Measurements from ENCODE around the gene OR2AG1. TPM values are rescaled to one million over a fixed set of nuclear protein-coding genes. Genes with fewer than 3 reads are reported as not detected.

The OR2AG1 gene
- total and polyA plus RNA-seq, 12 donors = not detected

GRCh38 chr11:6813656-6814055 is 30.8 kb downstream of the OR2AG1 start:
- DNase-seq = no peak
- Histone ChIP-seq H3K4me3 (no peak overlapping the region), H3K4me1 (replicated peaks in 1 of 2) (no peaks in the 10 kb centered on the region), H3K27me3 (no peaks in the 10 kb centered on the region), H3K9me3 (replicated peaks in 1 of 3) (no peaks in the 10 kb centered on the region), H3K36me3 (replicated peaks in 1 of 2) (no peaks in the 10 kb centered on the region), H3K27ac (no peak overlapping the region)
- 54 to 58% (median 56%) methylated on average over 2 of the region's 2 CpGs for WGBS, 4 donors
- intact Hi-C loops (cut with DNase I) = no loop called here
- no peak for TF ChIP-seq CTCF (IDR thresholded peaks at IDR 0.05)
- no peak for TF ChIP-seq POLR2A (IDR thresholded peaks at IDR 0.05)

DNA sequence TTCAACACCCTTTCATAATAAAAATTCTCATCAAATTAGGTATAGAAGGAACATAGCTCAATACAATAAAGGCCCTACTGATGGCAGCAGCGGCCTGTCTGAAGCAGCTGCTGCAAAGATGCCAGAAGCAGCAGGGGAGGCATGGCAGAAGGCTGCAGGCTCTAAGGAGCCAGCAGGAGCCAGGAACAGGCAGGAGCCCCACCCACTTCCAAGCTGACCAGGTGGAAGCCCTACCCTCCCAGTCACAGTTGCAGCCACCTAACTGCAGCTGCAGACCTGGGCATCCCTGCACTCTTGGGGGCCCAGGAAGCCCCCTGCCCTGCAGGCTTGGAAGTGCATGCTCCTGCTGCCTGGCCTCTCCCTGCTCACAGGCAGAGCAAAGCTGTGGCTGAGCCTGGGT is 34.9 kb downstream of the OR2AG1 start:
- no peak overlapping the region for H3K27ac ChIP-seq
- intact Hi-C loops (cut with DNase I) = no loop called here
- H3K27me3 ChIP-seq = no peaks in the 10 kb centered on the region
- no peak for DNase-seq
- H3K4me1 ChIP-seq (replicated peaks in 1 of 2) = no peaks in the 10 kb centered on the region
- 50 to 76% (median 72%) methylated on average over 1 of the region's 1 CpG for WGBS, 4 donors
- no peak overlapping the region for H3K4me3 ChIP-seq
- no peaks in the 10 kb centered on the region for H3K36me3 ChIP-seq (replicated peaks in 1 of 2)
- no peaks in the 10 kb centered on the region for H3K9me3 ChIP-seq (replicated peaks in 1 of 3)
- TF ChIP-seq POLR2A (IDR thresholded peaks at IDR 0.05) (no peak), CTCF (IDR thresholded peaks at IDR 0.05) (no peak)

DNA sequence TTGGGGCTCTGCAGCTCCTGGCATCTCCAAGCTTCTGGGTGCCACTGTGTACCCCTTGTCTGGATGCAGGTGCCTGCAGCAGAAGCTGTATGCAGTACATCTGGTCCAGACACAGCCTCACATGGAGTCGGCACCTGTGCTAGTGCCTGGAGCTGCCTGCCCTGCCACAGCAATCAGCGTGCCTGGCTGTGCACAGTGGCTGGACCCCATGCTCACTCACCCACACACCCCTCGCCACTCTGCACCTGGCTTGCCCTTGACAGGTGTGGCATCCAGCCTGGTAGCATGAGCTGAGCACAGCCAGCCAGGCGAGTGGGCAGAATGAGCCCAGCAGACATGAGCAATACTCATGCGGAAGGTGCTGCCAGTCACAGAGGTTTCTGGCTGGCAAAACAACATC is 36.1 kb downstream of the OR2AG1 start:
- 81 to 90% (median 83%) methylated on average over 2 to 5 of the region's 5 CpGs for WGBS, 4 donors

DNA sequence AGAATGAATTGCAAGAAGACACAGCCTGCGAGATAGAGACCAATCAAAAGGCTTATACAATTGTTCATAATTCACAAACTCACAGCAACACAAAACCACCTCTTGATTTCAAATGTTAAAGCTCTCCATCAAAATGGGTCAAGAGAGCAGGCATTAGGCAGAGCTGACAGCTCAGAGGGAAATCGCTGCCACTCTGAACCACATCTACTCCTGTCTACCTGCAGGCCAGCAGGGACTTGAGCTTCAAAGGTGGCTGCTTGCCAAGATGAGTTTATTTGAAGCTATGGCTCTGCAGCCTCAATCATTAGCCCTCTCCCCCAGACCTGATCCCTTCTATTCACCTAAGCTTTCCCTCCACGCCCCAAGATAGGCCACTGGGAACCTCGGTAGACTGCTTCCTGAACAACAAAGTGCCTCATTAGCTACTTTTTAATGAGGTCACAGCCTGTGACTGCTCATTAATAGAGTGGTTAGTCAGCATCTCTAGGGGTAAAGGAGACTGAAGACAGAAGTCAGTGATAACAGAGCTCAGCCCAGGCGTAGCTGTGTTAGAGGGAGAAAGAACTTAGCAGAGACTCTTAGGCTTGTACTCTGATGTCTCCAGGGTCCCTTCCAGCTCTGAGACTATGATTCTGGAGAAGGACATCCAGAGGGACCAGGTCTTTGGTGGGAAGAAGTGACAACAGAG is 41.5 kb downstream of the OR2AG1 start:
- 57 to 79% (median 65%) methylated on average over 4 to 5 of the region's 5 CpGs for WGBS, 4 donors
- no peak overlapping the region for H3K4me3 ChIP-seq
- H3K27me3 ChIP-seq = no peaks in the 10 kb centered on the region
- intact Hi-C loops (cut with DNase I) = no loop called here
- H3K9me3 ChIP-seq (replicated peaks in 1 of 3) = no peaks in the 10 kb centered on the region
- H3K27ac ChIP-seq = no peak overlapping the region
- DNase-seq = no peak
- no peaks in the 10 kb centered on the region for H3K36me3 ChIP-seq (replicated peaks in 1 of 2)
- H3K4me1 ChIP-seq (replicated peaks in 1 of 2) = no peaks in the 10 kb centered on the region
- TF ChIP-seq POLR2A (IDR thresholded peaks at IDR 0.05) = no peak
- TF ChIP-seq CTCF (IDR thresholded peaks at IDR 0.05) = no peak

More for the DNA sequence above, 36.1 kb downstream of the OR2AG1 start:
- Histone ChIP-seq H3K27ac (no peak overlapping the region), H3K9me3 (replicated peaks in 1 of 3) (no peaks in the 10 kb centered on the region), H3K36me3 (replicated peaks in 1 of 2) (no peaks in the 10 kb centered on the region), H3K27me3 (no peaks in the 10 kb centered on the region), H3K4me3 (no peak overlapping the region), H3K4me1 (replicated peaks in 1 of 2) (no peaks in the 10 kb centered on the region)
- TF ChIP-seq CTCF (IDR thresholded peaks at IDR 0.05) = no peak
- no peak for TF ChIP-seq POLR2A (IDR thresholded peaks at IDR 0.05)
- intact Hi-C loops (cut with DNase I) = no loop called here
- no peak for DNase-seq
